ENCODE measurements around the gene LAMA5.

Gene LAMA5

GRCh38 chr20:62394248-62395245, 27.4 kb upstream of the LAMA5 start:
- no peak for TF ChIP-seq POLR2AphosphoS5 (IDR thresholded peaks at IDR 0.05; ENCODE audit: low read depth, low read length)

GRCh38 chr20:62393830-62394229, 26.7 kb upstream of the LAMA5 start:
- TF ChIP-seq TAF1 (IDR thresholded peaks at IDR 0.05; ENCODE audit: borderline replicate concordance, insufficient read depth, low read length) (no peak), SIN3A (IDR thresholded peaks at IDR 0.05; ENCODE audit: borderline replicate concordance, insufficient read depth, low read length) (no peak), FOXP2 (optimal IDR thresholded peaks at IDR 0.05; ENCODE audit: borderline replicate concordance, extremely low read depth, extremely low read length, insufficient read depth) (no peak)
- TF ChIP-seq, protein P1, sequence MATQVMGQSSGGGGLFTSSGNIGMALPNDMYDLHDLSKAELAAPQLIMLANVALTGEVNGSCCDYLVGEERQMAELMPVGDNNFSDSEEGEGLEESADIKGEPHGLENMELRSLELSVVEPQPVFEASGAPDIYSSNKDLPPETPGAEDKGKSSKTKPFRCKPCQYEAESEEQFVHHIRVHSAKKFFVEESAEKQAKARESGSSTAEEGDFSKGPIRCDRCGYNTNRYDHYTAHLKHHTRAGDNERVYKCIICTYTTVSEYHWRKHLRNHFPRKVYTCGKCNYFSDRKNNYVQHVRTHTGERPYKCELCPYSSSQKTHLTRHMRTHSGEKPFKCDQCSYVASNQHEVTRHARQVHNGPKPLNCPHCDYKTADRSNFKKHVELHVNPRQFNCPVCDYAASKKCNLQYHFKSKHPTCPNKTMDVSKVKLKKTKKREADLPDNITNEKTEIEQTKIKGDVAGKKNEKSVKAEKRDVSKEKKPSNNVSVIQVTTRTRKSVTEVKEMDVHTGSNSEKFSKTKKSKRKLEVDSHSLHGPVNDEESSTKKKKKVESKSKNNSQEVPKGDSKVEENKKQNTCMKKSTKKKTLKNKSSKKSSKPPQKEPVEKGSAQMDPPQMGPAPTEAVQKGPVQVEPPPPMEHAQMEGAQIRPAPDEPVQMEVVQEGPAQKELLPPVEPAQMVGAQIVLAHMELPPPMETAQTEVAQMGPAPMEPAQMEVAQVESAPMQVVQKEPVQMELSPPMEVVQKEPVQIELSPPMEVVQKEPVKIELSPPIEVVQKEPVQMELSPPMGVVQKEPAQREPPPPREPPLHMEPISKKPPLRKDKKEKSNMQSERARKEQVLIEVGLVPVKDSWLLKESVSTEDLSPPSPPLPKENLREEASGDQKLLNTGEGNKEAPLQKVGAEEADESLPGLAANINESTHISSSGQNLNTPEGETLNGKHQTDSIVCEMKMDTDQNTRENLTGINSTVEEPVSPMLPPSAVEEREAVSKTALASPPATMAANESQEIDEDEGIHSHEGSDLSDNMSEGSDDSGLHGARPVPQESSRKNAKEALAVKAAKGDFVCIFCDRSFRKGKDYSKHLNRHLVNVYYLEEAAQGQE (IDR thresholded peaks at IDR 0.05; ENCODE audit: insufficient read depth in 1 of 2, low read depth in 2 of 2, low read length in 2 of 2), result no peak

- no peak for TF ChIP-seq FOXP2 (optimal IDR thresholded peaks at IDR 0.05; ENCODE audit: borderline replicate concordance, extremely low read depth, extremely low read length, insufficient read depth)
- no peak for TF ChIP-seq TAF1 (IDR thresholded peaks at IDR 0.05; ENCODE audit: borderline replicate concordance, insufficient read depth, low read length)
- TF ChIP-seq, protein P1 (IDR thresholded peaks at IDR 0.05; ENCODE audit: insufficient read depth in 1 of 2, low read depth in 2 of 2, low read length in 2 of 2), result no peak
- TF ChIP-seq SIN3A (IDR thresholded peaks at IDR 0.05; ENCODE audit: borderline replicate concordance, insufficient read depth, low read length), result no peak
- TF ChIP-seq POLR2AphosphoS5 (IDR thresholded peaks at IDR 0.05; ENCODE audit: low read depth, low read length), result no peak
Measured at GRCh38 chr20:62393335-62393665, 26.2 kb upstream of the LAMA5 start.

GRCh38 chr20:62392621-62393334, 25.7 kb upstream of the LAMA5 start:
- TF ChIP-seq POLR2AphosphoS5 (IDR thresholded peaks at IDR 0.05; ENCODE audit: low read depth, low read length) (no peak), TAF1 (IDR thresholded peaks at IDR 0.05; ENCODE audit: borderline replicate concordance, insufficient read depth, low read length) (no peak), FOXP2 (optimal IDR thresholded peaks at IDR 0.05; ENCODE audit: borderline replicate concordance, extremely low read depth, extremely low read length, insufficient read depth) (no peak), SIN3A (IDR thresholded peaks at IDR 0.05; ENCODE audit: borderline replicate concordance, insufficient read depth, low read length) (no peak)
- TF ChIP-seq, protein P1 (IDR thresholded peaks at IDR 0.05; ENCODE audit: insufficient read depth in 1 of 2, low read depth in 2 of 2, low read length in 2 of 2), result no peak

GRCh38 chr20:62392077-62392418, 24.9 kb upstream of the LAMA5 start:
- TF ChIP-seq FOXP2 (optimal IDR thresholded peaks at IDR 0.05; ENCODE audit: borderline replicate concordance, extremely low read depth, extremely low read length, insufficient read depth) (no peak), TAF1 (IDR thresholded peaks at IDR 0.05; ENCODE audit: borderline replicate concordance, insufficient read depth, low read length) (no peak), POLR2AphosphoS5 (IDR thresholded peaks at IDR 0.05; ENCODE audit: low read depth, low read length) (no peak), SIN3A (IDR thresholded peaks at IDR 0.05; ENCODE audit: borderline replicate concordance, insufficient read depth, low read length) (no peak)
- TF ChIP-seq, protein P1 (IDR thresholded peaks at IDR 0.05; ENCODE audit: insufficient read depth in 1 of 2, low read depth in 2 of 2, low read length in 2 of 2), result no peak

All from PFSK-1 (cell line).